Endothelial cell of umbilical vein (primary cell): Measurements from ENCODE around the gene S100A4. TPM values are rescaled to one million over a fixed set of nuclear protein-coding genes. Genes with fewer than 3 reads are reported as not detected.

Source experiments
- BruUV-seq: library from RNA; stranded (reverse); fragments of 400-500 nt; replicated peaks from 2 replicates; lab custom pipeline; 2021; lab: Mats Ljungman, UMichigan
- CTCF ChIA-PET: fragments of 300-600, 350-600 bp; sonication (Branson Sonifier 250); formaldehyde crosslinking; loops from one replicate; lab custom pipeline; 2021; ENCODE audit warnings: antibody characterized with exemption, inconsistent platforms; lab: Charles Lee
- POLR2A ChIA-PET: fragments of 300-600, 350-600 bp; sonication (Branson Sonifier 250); formaldehyde crosslinking; loops from one replicate; lab custom pipeline; 2021; ENCODE audit warnings: antibody characterized with exemption, inconsistent platforms; lab: Charles Lee
- DNase-seq: peaks from one replicate; pipeline ENCODE4 v3.0.0-alpha.2; 2011; ENCODE audit warnings: low read depth, low spot score
- FAIRE-seq: peaks from 2 replicates; lab custom pipeline; 2011; peaks lifted over from hg19 to GRCh38; lab: Jason Lieb, UNC
- H2AFZ ChIP-seq: 2 replicates; pipeline ENCODE4 v1.6.0; 2012; ENCODE audit warnings: low read depth, low read length, control low read depth, inconsistent platforms
- H3K27ac ChIP-seq: 2 replicates; pipeline ENCODE4 v1.5.1; 2011; ENCODE audit warnings: low read depth, mild to moderate bottlenecking, control low read depth, low read length, moderate library complexity; ENCODE audit not compliant: insufficient read depth
- H3K27me3 ChIP-seq, 2 experiments: 2 replicates each; pipeline versions ENCODE4 v1.6.0 to v1.6.1; 2011; ENCODE audit warnings: low read length in 2 of 2, mixed read lengths in 1 of 2; ENCODE audit not compliant: control insufficient read depth in 2 of 2, insufficient read depth in 2 of 2
- H3K36me3 ChIP-seq, 2 experiments: 2 replicates in 1 of 2; 3 replicates in 1 of 2; pipeline ENCODE4 v1.5.1; 2011; ENCODE audit warnings: low read length in 2 of 2, mild to moderate bottlenecking in 1 of 2, moderate library complexity in 1 of 2; ENCODE audit not compliant: control insufficient read depth in 2 of 2, insufficient read depth in 2 of 2; ENCODE audit errors: extremely low read depth in 1 of 2
- H3K4me1 ChIP-seq: 3 replicates; pipeline ENCODE4 v1.5.1; 2011; ENCODE audit warnings: mild to moderate bottlenecking, low read length; ENCODE audit not compliant: control insufficient read depth, insufficient read depth; ENCODE audit errors: extremely low read depth
- H3K4me2 ChIP-seq: 2 replicates; pipeline ENCODE4 v1.6.1; 2011; ENCODE audit warnings: low read length, control low read depth, mixed read lengths; ENCODE audit not compliant: insufficient read depth
- H3K4me3 ChIP-seq, 3 experiments: fragments of 200-600 bp in 1 of 3; sonication (generic), shearing (Covaris generic) in 1 of 3; replicated peaks in 1 of 3; 2 replicates each; pipeline ENCODE4 v1.5.1; 2011 to 2016; ENCODE audit warnings: control low read depth in 3 of 3, low read length in 3 of 3, mild to moderate bottlenecking in 2 of 3, inconsistent platforms in 1 of 3, low read depth in 1 of 3, moderate library complexity in 1 of 3; ENCODE audit not compliant: insufficient read depth in 1 of 3
- H3K79me2 ChIP-seq: 2 replicates; pipeline ENCODE4 v1.6.0; 2012; ENCODE audit warnings: low read length, inconsistent platforms; ENCODE audit not compliant: control insufficient read depth, insufficient read depth
- H3K9ac ChIP-seq: replicated peaks from 2 replicates; pipeline ENCODE3; 2011; ENCODE audit warnings: low read length, control low read depth; ENCODE audit not compliant: insufficient read depth; ENCODE audit errors: extremely low read depth
- H3K9me1 ChIP-seq: replicated peaks from 3 replicates; pipeline ENCODE4 v1.6.0; 2011; ENCODE audit warnings: mild to moderate bottlenecking, low read length; ENCODE audit not compliant: control insufficient read depth, insufficient read depth; ENCODE audit errors: extremely low read depth
- H3K9me3 ChIP-seq: replicated peaks from 2 replicates; pipeline ENCODE4 v1.5.1; 2012; ENCODE audit warnings: low read length, inconsistent platforms; ENCODE audit not compliant: control insufficient read depth, insufficient read depth
- H4K20me1 ChIP-seq: replicated peaks from 2 replicates; pipeline ENCODE3; 2011; ENCODE audit warnings: mild to moderate bottlenecking, low read length; ENCODE audit not compliant: control insufficient read depth, insufficient read depth; ENCODE audit errors: extremely low read depth
- EZH2 ChIP-seq: IDR thresholded peaks from 2 replicates; pipeline ENCODE4 v1.6.1; 2012; ENCODE audit warnings: borderline replicate concordance, low read depth, mild to moderate bottlenecking, moderate library complexity, low read length, inconsistent platforms; ENCODE audit not compliant: severe bottlenecking
- FOS ChIP-seq: IDR thresholded peaks from 2 replicates; pipeline ENCODE4 v1.6.1; 2011; ENCODE audit warnings: mild to moderate bottlenecking, low read length, moderate library complexity, borderline replicate concordance; ENCODE audit not compliant: insufficient read depth
- GATA2 ChIP-seq: IDR thresholded peaks from 2 replicates; pipeline ENCODE4 v1.7.0; 2011; ENCODE audit warnings: low read depth, mild to moderate bottlenecking, moderate library complexity, mixed read lengths, low read length; ENCODE audit not compliant: insufficient read length, insufficient read depth
- JUN ChIP-seq: IDR thresholded peaks from 2 replicates; pipeline ENCODE4 v1.6.1; 2011; ENCODE audit warnings: borderline replicate concordance, low read depth; ENCODE audit not compliant: insufficient read length, insufficient read depth
- MYC ChIP-seq: IDR thresholded peaks from one replicate; pipeline ENCODE4 v1.6.1; 2011; ENCODE audit warnings: mild to moderate bottlenecking, low read depth, low read length
- POLR2A ChIP-seq: IDR thresholded peaks from 2 replicates; pipeline ENCODE4 v1.6.1; 2012; ENCODE audit warnings: low read depth, mild to moderate bottlenecking, control low read depth, low read length
- POLR2AphosphoS5 ChIP-seq: IDR thresholded peaks from 2 replicates; pipeline ENCODE4 v1.6.1; 2012; ENCODE audit warnings: low read depth, mild to moderate bottlenecking, control low read depth, low read length, moderate library complexity; ENCODE audit not compliant: insufficient read depth
- dilution Hi-C: fragments of 300-500 bp; cut with MboI; formaldehyde crosslinking; loops from one replicate; pipeline ENCODE4 v1.15.0; 2019; ENCODE audit warnings: low sequenced_read_pairs; ENCODE audit not compliant: extremely low pct_ligation_motif_present
- intact Hi-C: fragments of 100-400 bp; cut with micrococcal nuclease; formaldehyde crosslinking; loops from one replicate; pipeline ENCODE4 v1.10.0; 2022
- polyA plus RNA-seq, 4 experiments: library from polyadenylated mRNA; depleted of rRNA in 3 of 4; stranded (reverse) in 3 of 4; unstranded in 1 of 4; fragments of >200 nt; gene quantifications; 2 replicates each; pipeline versions ENCODE4 v1.2.1 to v1.2.3, GENCODE V29; 2011 to 2012; ENCODE audit warnings: missing spikeins in 1 of 4
- total RNA-seq: library from RNA; stranded (reverse); gene quantifications from 2 replicates; pipeline ENCODE4 v1.2.3, GENCODE V29; 2021
- TF ChIP-seq, protein P1 (sequence below), 2 donors: IDR thresholded peaks; 1 replicate in 1 of 2; 2 replicates in 1 of 2; pipeline ENCODE4 v1.5.1; 2011; ENCODE audit warnings: low read length in 2 of 2, mild to moderate bottlenecking in 2 of 2, moderate library complexity in 2 of 2, control low read depth in 1 of 2, inconsistent platforms in 1 of 2, low read depth in 1 of 2; ENCODE audit not compliant: insufficient read depth in 1 of 2; ENCODE audit errors: extremely low read depth in 1 of 2
- TF ChIP-seq, protein P2 (sequence below): IDR thresholded peaks from 2 replicates; pipeline ENCODE4 v1.6.1; 2011; ENCODE audit not compliant: insufficient read depth, insufficient read length

S100A4 gene
- total and polyA plus RNA-seq, 2 donors (not counting 3 experiments of a cell fraction or from before 2014, with no cell fraction given), result 1.1 TPM; not detected in 1

GRCh38 chr1:153505576-153505975, 40.0 kb downstream of the S100A4 start:
- Histone ChIP-seq H3K9ac (no peak overlapping the region), H3K36me3 (no peaks in the 10 kb centered on the region), H3K27me3 (no peaks in the 10 kb centered on the region), H3K79me2 (no peaks in the 10 kb centered on the region), H3K4me3 (no peak overlapping the region), H4K20me1 (no peaks in the 10 kb centered on the region), H2AFZ (no peak overlapping the region), H3K9me1 (no peaks in the 10 kb centered on the region), H3K9me3 (no peaks in the 10 kb centered on the region), H3K4me1 (no peaks in the 10 kb centered on the region), H3K4me2 (no peak overlapping the region), H3K27ac (no peak overlapping the region)
- CTCF ChIA-PET, result interaction anchor here (0.6 kb wide), 1 partner anchor 11 kb away, joined by 3 read pairs; no protein-coding TSS in a partner anchor
- dilution Hi-C loops (no loop called here), intact Hi-C loops (no loop called here)
- DNase-seq (no peak), FAIRE-seq (no peak)
- POLR2A ChIA-PET, result no interaction called here
- no TSS peak for BruUV-seq
- no peak for TF ChIP-seq POLR2AphosphoS5
- TF ChIP-seq JUN, result no peak
- TF ChIP-seq GATA2, result no peak
- no peak for TF ChIP-seq MYC
- TF ChIP-seq, protein P1, sequence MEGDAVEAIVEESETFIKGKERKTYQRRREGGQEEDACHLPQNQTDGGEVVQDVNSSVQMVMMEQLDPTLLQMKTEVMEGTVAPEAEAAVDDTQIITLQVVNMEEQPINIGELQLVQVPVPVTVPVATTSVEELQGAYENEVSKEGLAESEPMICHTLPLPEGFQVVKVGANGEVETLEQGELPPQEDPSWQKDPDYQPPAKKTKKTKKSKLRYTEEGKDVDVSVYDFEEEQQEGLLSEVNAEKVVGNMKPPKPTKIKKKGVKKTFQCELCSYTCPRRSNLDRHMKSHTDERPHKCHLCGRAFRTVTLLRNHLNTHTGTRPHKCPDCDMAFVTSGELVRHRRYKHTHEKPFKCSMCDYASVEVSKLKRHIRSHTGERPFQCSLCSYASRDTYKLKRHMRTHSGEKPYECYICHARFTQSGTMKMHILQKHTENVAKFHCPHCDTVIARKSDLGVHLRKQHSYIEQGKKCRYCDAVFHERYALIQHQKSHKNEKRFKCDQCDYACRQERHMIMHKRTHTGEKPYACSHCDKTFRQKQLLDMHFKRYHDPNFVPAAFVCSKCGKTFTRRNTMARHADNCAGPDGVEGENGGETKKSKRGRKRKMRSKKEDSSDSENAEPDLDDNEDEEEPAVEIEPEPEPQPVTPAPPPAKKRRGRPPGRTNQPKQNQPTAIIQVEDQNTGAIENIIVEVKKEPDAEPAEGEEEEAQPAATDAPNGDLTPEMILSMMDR (IDR thresholded peaks at IDR 0.05; ENCODE audit: extremely low read depth in 1 of 2, insufficient read depth in 1 of 2, low read depth in 1 of 2, low read length in 2 of 2), result no peak
- TF ChIP-seq, protein P2, sequence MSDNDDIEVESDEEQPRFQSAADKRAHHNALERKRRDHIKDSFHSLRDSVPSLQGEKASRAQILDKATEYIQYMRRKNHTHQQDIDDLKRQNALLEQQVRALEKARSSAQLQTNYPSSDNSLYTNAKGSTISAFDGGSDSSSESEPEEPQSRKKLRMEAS, result no peak
- TF ChIP-seq POLR2A, result no peak
- no peak for TF ChIP-seq EZH2
- no peak for TF ChIP-seq FOS
